ENCODE measurements around the gene HPCAL4.

Gene HPCAL4

DNA sequence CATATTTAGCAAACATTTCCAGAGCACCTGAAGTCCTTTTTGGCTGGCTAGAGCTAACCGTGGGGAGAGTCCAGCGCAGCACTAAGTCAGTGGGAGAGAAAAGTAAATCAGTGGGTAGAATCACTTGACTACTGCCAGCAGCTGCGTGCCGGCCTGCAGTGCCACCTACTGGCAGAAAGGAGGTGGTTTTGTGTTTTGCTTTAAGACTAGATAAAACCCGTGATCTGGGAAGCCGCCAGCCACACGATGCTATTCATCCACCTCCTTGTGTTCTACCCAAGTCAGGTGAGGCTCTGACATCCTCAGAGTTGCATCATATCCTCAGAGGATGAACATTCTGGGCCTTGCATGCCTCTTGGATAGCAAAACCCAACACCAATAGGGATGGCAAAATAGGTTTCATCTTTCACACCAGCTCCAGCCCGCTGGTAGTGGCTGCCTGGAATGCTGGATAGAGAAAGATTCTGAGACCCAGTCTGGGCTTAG lies 37.6 kb downstream of the HPCAL4 start:
- Histone ChIP-seq H3K36me3 (ENCODE audit: control insufficient read depth in 2 of 2, insufficient read depth in 1 of 2, low read length in 2 of 2) (no peaks in the 10 kb centered on the region), H3K9me3 (ENCODE audit: control insufficient read depth, insufficient read depth, low read depth, low read length) (no peaks in the 10 kb centered on the region), H3K4me1 (ENCODE audit: control insufficient read depth, insufficient read depth, low read length) (no peaks in the 10 kb centered on the region), H3K27ac (ENCODE audit: extremely low read depth, low read depth, low read length) (no peak overlapping the region), H3K4me3 (ENCODE audit: low read depth, low read length) (no peak overlapping the region)
- POLR2A ChIA-PET: interaction anchor here (0.6 kb wide), 1 partner anchor 50 kb away, joined by 5 read pairs; no protein-coding TSS in a partner anchor
- TF ChIP-seq ZBTB17 (tag by site-specific recombination; IDR thresholded peaks at IDR 0.05) (peak; percentile 80), IKZF3 (tag by site-specific recombination; IDR thresholded peaks at IDR 0.05) (no peak), ZNF2 (tag by site-specific recombination; IDR thresholded peaks at IDR 0.05) (peak; percentile 78; the same call in 1 of the 2 replicates), YY2 (tag by site-specific recombination; IDR thresholded peaks at IDR 0.05) (no peak), ZNF416 (tag by site-specific recombination; IDR thresholded peaks at IDR 0.05) (no peak), CTCF (tag by site-specific recombination; IDR thresholded peaks at IDR 0.05) (peak; percentile 83), ZNF423 (tag by site-specific recombination; IDR thresholded peaks at IDR 0.05) (no peak), ZNF211 (tag by site-specific recombination; IDR thresholded peaks at IDR 0.05; ENCODE audit: low read depth) (no peak), ZNF112 (tag by site-specific recombination; IDR thresholded peaks at IDR 0.05) (no peak), MZF1 (tag by site-specific recombination; IDR thresholded peaks at IDR 0.05; ENCODE audit: borderline replicate concordance) (no peak), ZNF654 (tag by site-specific recombination; IDR thresholded peaks at IDR 0.05; ENCODE audit: low read depth) (peak; percentile 96), ZNF324 (tag by site-specific recombination; IDR thresholded peaks at IDR 0.05) (no peak), ZFHX2 (tag by site-specific recombination; conservative IDR thresholded peaks at IDR 0.05) (peak; percentile 72), ZNF184 (tag by site-specific recombination; IDR thresholded peaks at IDR 0.05) (0 out of 2 replicates have a peak, but pooled peaks have one; percentile 18), EGR2 (tag by site-specific recombination; IDR thresholded peaks at IDR 0.05; ENCODE audit: low read depth) (peak; percentile 80)
- CTCF ChIA-PET: interaction anchor here (0.5 to 15.5 kb wide), 32 partner anchors 8 to 670 kb away, joined by 3 to 350 read pairs (median 4); partner anchors contain the start of genes HEYL, HPCAL4 and NT5C1A

GRCh38 chr1:39652554-39652953 lies 38.7 kb downstream of the HPCAL4 start:
- CTCF ChIA-PET: interaction anchor here (0.6 to 15.5 kb wide), 11 partner anchors 12 to 460 kb away, joined by 3 to 350 read pairs (median 4); partner anchors contain the start of gene NT5C1A
- H3K36me3 ChIP-seq (ENCODE audit: control insufficient read depth in 2 of 2, insufficient read depth in 1 of 2, low read length in 2 of 2): no peaks in the 10 kb centered on the region
- no peaks in the 10 kb centered on the region for H3K9me3 ChIP-seq (ENCODE audit: control insufficient read depth, insufficient read depth, low read depth, low read length)
- TF ChIP-seq KLF8 (tag by site-specific recombination; IDR thresholded peaks at IDR 0.05): no peak
- TF ChIP-seq ZNF677 (tag by site-specific recombination; IDR thresholded peaks at IDR 0.05): no peak
- TF ChIP-seq ZNF837 (tag by site-specific recombination; IDR thresholded peaks at IDR 0.05): no peak
- TF ChIP-seq ZNF394 (tag by site-specific recombination; IDR thresholded peaks at IDR 0.05; ENCODE audit: borderline replicate concordance): no peak
- no peak for TF ChIP-seq MZF1 (tag by site-specific recombination; IDR thresholded peaks at IDR 0.05; ENCODE audit: borderline replicate concordance)
- TF ChIP-seq ZNF398 (tag by site-specific recombination; IDR thresholded peaks at IDR 0.05): no peak
- TF ChIP-seq HIC1 (tag by site-specific recombination; IDR thresholded peaks at IDR 0.05): no peak
- no peak for TF ChIP-seq ZNF202 (tag by site-specific recombination; IDR thresholded peaks at IDR 0.05; ENCODE audit: borderline replicate concordance)
- no peak for TF ChIP-seq ZNF23 (tag by site-specific recombination; IDR thresholded peaks at IDR 0.05; ENCODE audit: borderline replicate concordance)
- TF ChIP-seq ZNF2 (tag by site-specific recombination; IDR thresholded peaks at IDR 0.05): no peak
- TF ChIP-seq BCL11B (tag by site-specific recombination; IDR thresholded peaks at IDR 0.05; ENCODE audit: low read depth): no peak
- TF ChIP-seq ZNF558 (tag by site-specific recombination; IDR thresholded peaks at IDR 0.05): no peak
- no peak for TF ChIP-seq ZNF529 (tag by site-specific recombination; IDR thresholded peaks at IDR 0.05; ENCODE audit: insufficient replicate concordance)
- TF ChIP-seq PATZ1 (tag by site-specific recombination; IDR thresholded peaks at IDR 0.05): no peak
- POLR2A ChIA-PET: interaction anchor here (0.6 kb wide), 1 partner anchor 46 kb away, joined by 4 read pairs; no protein-coding TSS in a partner anchor
- no peak overlapping the region for H3K4me3 ChIP-seq (ENCODE audit: low read depth, low read length)
- H3K4me1 ChIP-seq (ENCODE audit: control insufficient read depth, insufficient read depth, low read length): no peaks in the 10 kb centered on the region
- H3K27ac ChIP-seq (ENCODE audit: extremely low read depth, low read depth, low read length): no peak overlapping the region

Data from HEK293 (cell line).